GM04503 (cell line): Measurements from ENCODE around the gene NPAS2.

Experiments
- DNase-seq: peaks from one replicate; pipeline ENCODE4 v3.0.0-alpha.2; 2012; ENCODE audit warnings: low read depth

Gene NPAS2

GRCh38 chr2:100853909-100854810 lies 34.2 kb downstream of the NPAS2 start:
- DNase-seq: no peak

- no peak for DNase-seq
These were observed 35.1 kb downstream of the NPAS2 start for GRCh38 chr2:100855084-100855483.

GRCh38 chr2:100855606-100856005 lies 35.7 kb downstream of the NPAS2 start:
- DNase-seq: no peak

- no peak for DNase-seq
These were observed 36.8 kb downstream of the NPAS2 start for GRCh38 chr2:100856732-100857131.

- no peak for DNase-seq
These were observed 37.4 kb downstream of the NPAS2 start for GRCh38 chr2:100857341-100857740.

GRCh38 chr2:100857915-100858314 lies 38.0 kb downstream of the NPAS2 start:
- peak; percentile 71 for DNase-seq

GRCh38 chr2:100859902-100860301 lies 40.0 kb downstream of the NPAS2 start:
- no peak for DNase-seq

GRCh38 chr2:100861340-100861739 lies 41.4 kb downstream of the NPAS2 start:
- no peak for DNase-seq

GRCh38 chr2:100862081-100862480 lies 42.1 kb downstream of the NPAS2 start:
- no peak for DNase-seq

GRCh38 chr2:100865816-100866460 lies 46.0 kb downstream of the NPAS2 start:
- peak; percentile 34 for DNase-seq

- no peak for DNase-seq
These were observed 48.1 kb downstream of the NPAS2 start for GRCh38 chr2:100868083-100868482.

- DNase-seq: no peak
These were observed 49.2 kb downstream of the NPAS2 start for GRCh38 chr2:100869120-100869519.

GRCh38 chr2:100870652-100871531 lies 51.0 kb downstream of the NPAS2 start:
- DNase-seq: no peak

GRCh38 chr2:100875516-100876230 lies 55.7 kb downstream of the NPAS2 start:
- no peak for DNase-seq

GRCh38 chr2:100876231-100876860 lies 56.4 kb downstream of the NPAS2 start:
- DNase-seq: no peak

- no peak for DNase-seq
These were observed 57.6 kb downstream of the NPAS2 start for GRCh38 chr2:100877555-100877954.

GRCh38 chr2:100878000-100878791 lies 58.3 kb downstream of the NPAS2 start:
- DNase-seq: no peak

GRCh38 chr2:100879296-100879695 lies 59.4 kb downstream of the NPAS2 start:
- no peak for DNase-seq

- no peak for DNase-seq
These were observed 60.1 kb downstream of the NPAS2 start for GRCh38 chr2:100880036-100880435.

GRCh38 chr2:100880730-100881129 lies 60.8 kb downstream of the NPAS2 start:
- no peak for DNase-seq
